HepG2 (cell line): ENCODE data around the gene SBNO2. TPM values are rescaled to one million over a fixed set of nuclear protein-coding genes. Genes with fewer than 3 reads are reported as not detected.
A peak's percentile ranks its signal among the peaks of the same experiment; 100 is the strongest.

Source experiments
- ATRX ChIP-seq: sonication (generic); formaldehyde crosslinking; IDR thresholded peaks from 2 replicates; pipeline ENCODE4 v1.4.0; 2020; ENCODE audit warnings: missing genetic modification reagents, borderline replicate concordance
- FLYWCH1 ChIP-seq: sonication (generic); formaldehyde crosslinking; IDR thresholded peaks from 2 replicates; pipeline ENCODE4 v1.8.1; 2023; ENCODE audit warnings: mild to moderate bottlenecking, missing genetic modification reagents
- GATAD2A ChIP-seq: IDR thresholded peaks from 2 replicates; pipeline ENCODE4 v1.6.1; 2016
- HMG20A ChIP-seq: IDR thresholded peaks from 2 replicates; pipeline ENCODE4 v1.6.1; 2016; ENCODE audit warnings: borderline replicate concordance
- HNRNPLL ChIP-seq: fragments of 200-400 bp; formaldehyde crosslinking; IDR thresholded peaks from 2 replicates; pipeline ENCODE4 v1.6.1; 2017; ENCODE audit warnings: mild to moderate bottlenecking, low read depth, low read length; ENCODE audit not compliant: poor library complexity, severe bottlenecking
- MLLT10 ChIP-seq: sonication (generic); formaldehyde crosslinking; IDR thresholded peaks from 2 replicates; pipeline ENCODE4 v1.4.0; 2020; ENCODE audit warnings: missing genetic modification reagents
- NFE2 ChIP-seq: sonication (generic); formaldehyde crosslinking; IDR thresholded peaks from 2 replicates; pipeline ENCODE4 v1.4.0; 2020; ENCODE audit warnings: missing genetic modification reagents
- NRL ChIP-seq: sonication (generic); formaldehyde crosslinking; IDR thresholded peaks from 2 replicates; pipeline ENCODE4 v1.5.0; 2020; ENCODE audit warnings: missing genetic modification reagents, mild to moderate bottlenecking, moderate library complexity, borderline replicate concordance
- PRMT3 ChIP-seq: sonication (generic); formaldehyde crosslinking; IDR thresholded peaks from 2 replicates; pipeline ENCODE4 v1.8.1; 2022; ENCODE audit warnings: low read depth, mild to moderate bottlenecking, moderate library complexity, missing genetic modification reagents, borderline replicate concordance
- RAD21 ChIP-seq: fragments of 450-650 bp; formaldehyde crosslinking; IDR thresholded peaks from 2 replicates; pipeline ENCODE4 v1.5.0; 2020; ENCODE audit warnings: mild to moderate bottlenecking
- RARG ChIP-seq: sonication (generic); formaldehyde crosslinking; IDR thresholded peaks from 2 replicates; pipeline ENCODE4 v1.4.0; 2020; ENCODE audit warnings: low read depth, mild to moderate bottlenecking, missing genetic modification reagents
- RBFOX2 ChIP-seq: fragments of 200-400 bp; formaldehyde crosslinking; IDR thresholded peaks from 2 replicates; pipeline ENCODE4 v1.6.1; 2017; ENCODE audit warnings: low read depth, mild to moderate bottlenecking, low read length
- RELA ChIP-seq: sonication (generic); formaldehyde crosslinking; IDR thresholded peaks from 2 replicates; pipeline ENCODE4 v1.4.0; 2020; ENCODE audit warnings: missing genetic modification reagents
- SMAD9 ChIP-seq: sonication (generic); formaldehyde crosslinking; IDR thresholded peaks from 2 replicates; pipeline ENCODE4 v1.5.1; 2020; ENCODE audit warnings: mild to moderate bottlenecking, missing genetic modification reagents
- TBX2 ChIP-seq: sonication (generic); formaldehyde crosslinking; IDR thresholded peaks from 2 replicates; pipeline ENCODE4 v1.5.0; 2020; ENCODE audit warnings: missing genetic modification reagents, mild to moderate bottlenecking, borderline replicate concordance
- ZFP36 ChIP-seq: fragments of 150-350 bp; IDR thresholded peaks from 2 replicates; pipeline ENCODE4 v1.6.1; 2018; ENCODE audit warnings: borderline replicate concordance, low read length, low read depth; ENCODE audit not compliant: partially characterized antibody
- ZFY ChIP-seq: sonication (generic); formaldehyde crosslinking; IDR thresholded peaks from 2 replicates; pipeline ENCODE4 v1.4.0; 2020; ENCODE audit warnings: missing genetic modification reagents
- ZNF232 ChIP-seq: sonication (generic); formaldehyde crosslinking; IDR thresholded peaks from 2 replicates; pipeline ENCODE4 v1.4.0; 2020; ENCODE audit warnings: missing genetic modification reagents, borderline replicate concordance
- ZNF34 ChIP-seq: sonication (generic); formaldehyde crosslinking; IDR thresholded peaks from 2 replicates; pipeline ENCODE4 v1.4.0; 2020; ENCODE audit warnings: mild to moderate bottlenecking, missing genetic modification reagents, borderline replicate concordance
- ZNF672 ChIP-seq: sonication (generic); formaldehyde crosslinking; IDR thresholded peaks from 2 replicates; pipeline ENCODE4 v1.8.1; 2022; ENCODE audit warnings: missing genetic modification reagents
- ZNF703 ChIP-seq: sonication (generic); formaldehyde crosslinking; IDR thresholded peaks from 2 replicates; pipeline ENCODE4 v1.5.1; 2020; ENCODE audit warnings: missing genetic modification reagents, mild to moderate bottlenecking, moderate library complexity, borderline replicate concordance
- ZNF747 ChIP-seq: sonication (generic); formaldehyde crosslinking; IDR thresholded peaks from 2 replicates; pipeline ENCODE4 v1.8.1; 2023; ENCODE audit warnings: missing genetic modification reagents, mild to moderate bottlenecking, borderline replicate concordance
- ZNF850 ChIP-seq: sonication (generic); formaldehyde crosslinking; conservative IDR thresholded peaks from 2 replicates; pipeline ENCODE4 v1.9.0; 2021; ENCODE audit warnings: mild to moderate bottlenecking, missing genetic modification reagents
- ZNF879 ChIP-seq: sonication (generic); formaldehyde crosslinking; IDR thresholded peaks from 2 replicates; pipeline ENCODE4 v1.8.1; 2023; ENCODE audit warnings: missing genetic modification reagents
- ZSCAN9 ChIP-seq: IDR thresholded peaks from 2 replicates; pipeline ENCODE4 v1.6.1; 2016; ENCODE audit warnings: borderline replicate concordance
- polyA plus RNA-seq, 8 experiments: library from polyadenylated mRNA; depleted of rRNA in 3 of 8; stranded (reverse) in 7 of 8; unstranded in 1 of 8; fragments of >200 nt; fragmentation: Illumina TruSeq in 4 of 8; extraction: Trizol in 4 of 8; gene quantifications; 2 replicates each; pipeline versions ENCODE4 v1.2.1 to v1.2.3, GENCODE V29; 2011 to 2016; ENCODE audit warnings: low read depth in 4 of 8, missing spikeins in 1 of 8, mixed read lengths in 1 of 8; ENCODE audit not compliant: insufficient read depth in 1 of 8
- total RNA-seq, 5 experiments: library from RNA; depleted of rRNA; stranded (reverse); fragments of >200 nt; fragmentation: Illumina TruSeq; extraction: Trizol; gene quantifications; 2 replicates each; pipeline ENCODE4 v1.2.3, GENCODE V29; 2016; ENCODE audit warnings: low read depth in 1 of 5
- TF ChIP-seq, protein P1 (sequence below): sonication (generic); formaldehyde crosslinking; IDR thresholded peaks from 2 replicates; pipeline ENCODE4 v1.8.0; 2022; ENCODE audit warnings: mild to moderate bottlenecking, missing genetic modification reagents
- TF ChIP-seq, protein P2 (sequence below): sonication (generic); formaldehyde crosslinking; IDR thresholded peaks from 2 replicates; pipeline ENCODE4 v1.5.0; 2020; ENCODE audit warnings: missing genetic modification reagents
- TF ChIP-seq, protein P3 (sequence below): sonication (generic); formaldehyde crosslinking; IDR thresholded peaks from 2 replicates; pipeline ENCODE4 v1.4.0; 2020; ENCODE audit warnings: missing genetic modification reagents

The SBNO2 gene
- total and polyA plus RNA-seq, 2 of the 13 experiments (the other 11 are each of a cell fraction or from before 2014, with no cell fraction given): 8.6 to 10.4 TPM

DNA sequence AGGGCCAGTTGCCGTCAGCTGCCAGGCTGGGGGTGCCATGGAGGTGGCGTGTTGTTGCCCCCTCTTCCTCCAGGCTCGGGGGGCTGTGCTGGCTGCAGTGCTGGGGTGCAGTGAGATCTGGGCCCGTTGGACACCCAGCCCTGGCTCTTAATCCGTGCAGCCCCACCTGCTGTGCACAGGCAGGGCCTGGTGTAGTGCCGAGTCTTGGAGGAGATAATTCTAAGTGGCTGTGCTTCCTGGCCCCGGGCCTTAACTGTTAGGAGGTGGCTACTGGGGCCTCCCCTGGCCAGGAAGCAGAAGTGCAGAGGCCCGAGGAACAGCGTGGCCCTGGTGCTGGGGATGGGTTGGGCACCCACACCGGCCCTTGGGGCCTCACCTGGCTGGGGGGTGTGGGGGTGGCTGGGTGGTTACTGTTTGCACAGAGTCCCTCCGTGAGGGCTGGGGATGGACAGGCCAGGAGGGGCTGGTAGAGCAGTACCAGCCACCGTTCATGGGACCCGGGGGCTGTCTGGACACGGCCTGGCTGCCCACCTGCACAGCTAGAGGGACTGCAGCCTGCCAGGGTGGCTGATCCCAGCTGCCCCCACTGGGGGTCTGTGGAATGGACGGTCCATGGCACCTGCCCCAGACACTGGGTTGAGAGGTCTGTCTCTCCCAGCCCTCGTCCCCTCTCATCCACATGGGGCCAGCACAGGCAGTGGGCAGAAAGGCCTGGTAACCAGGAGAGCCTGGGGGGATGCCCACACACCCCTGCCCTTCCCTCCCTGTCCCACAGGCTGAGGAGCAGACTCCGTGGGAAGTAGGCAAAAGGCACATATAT lies 67.0 kb downstream of the SBNO2 start (continued):
- TF ChIP-seq, protein P1, sequence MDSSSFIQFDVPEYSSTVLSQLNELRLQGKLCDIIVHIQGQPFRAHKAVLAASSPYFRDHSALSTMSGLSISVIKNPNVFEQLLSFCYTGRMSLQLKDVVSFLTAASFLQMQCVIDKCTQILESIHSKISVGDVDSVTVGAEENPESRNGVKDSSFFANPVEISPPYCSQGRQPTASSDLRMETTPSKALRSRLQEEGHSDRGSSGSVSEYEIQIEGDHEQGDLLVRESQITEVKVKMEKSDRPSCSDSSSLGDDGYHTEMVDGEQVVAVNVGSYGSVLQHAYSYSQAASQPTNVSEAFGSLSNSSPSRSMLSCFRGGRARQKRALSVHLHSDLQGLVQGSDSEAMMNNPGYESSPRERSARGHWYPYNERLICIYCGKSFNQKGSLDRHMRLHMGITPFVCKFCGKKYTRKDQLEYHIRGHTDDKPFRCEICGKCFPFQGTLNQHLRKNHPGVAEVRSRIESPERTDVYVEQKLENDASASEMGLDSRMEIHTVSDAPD (CRISPR knock-in tag): no peak
- TF ChIP-seq TBX2 (CRISPR knock-in tag) (no peak), ZNF232 (no peak), ZNF747 (no peak), NFE2 (no peak), FLYWCH1 (CRISPR knock-in tag) (no peak), ZNF703 (CRISPR knock-in tag) (no peak), ZFP36 (no peak), RBFOX2 (peak; percentile 70), ZNF879 (CRISPR knock-in tag) (no peak), ZSCAN9 (CRISPR knock-in tag) (no peak), RELA (CRISPR knock-in tag) (no peak), NRL (no peak), ZNF34 (CRISPR knock-in tag) (no peak), GATAD2A (CRISPR knock-in tag) (no peak), RAD21 (CRISPR knock-in tag) (no peak; the same call in 1 of the 2 replicates), ZNF850 (CRISPR knock-in tag) (no peak), HMG20A (CRISPR knock-in tag) (no peak), RARG (CRISPR knock-in tag) (no peak), ZFY (CRISPR knock-in tag) (peak; percentile 21; the same call in 1 of the 2 replicates), MLLT10 (CRISPR knock-in tag) (no peak), PRMT3 (CRISPR knock-in tag) (no peak), ZNF672 (CRISPR knock-in tag) (no peak), HNRNPLL (peak; percentile 12), SMAD9 (CRISPR knock-in tag) (no peak), ATRX (no peak)
- TF ChIP-seq, protein P2, sequence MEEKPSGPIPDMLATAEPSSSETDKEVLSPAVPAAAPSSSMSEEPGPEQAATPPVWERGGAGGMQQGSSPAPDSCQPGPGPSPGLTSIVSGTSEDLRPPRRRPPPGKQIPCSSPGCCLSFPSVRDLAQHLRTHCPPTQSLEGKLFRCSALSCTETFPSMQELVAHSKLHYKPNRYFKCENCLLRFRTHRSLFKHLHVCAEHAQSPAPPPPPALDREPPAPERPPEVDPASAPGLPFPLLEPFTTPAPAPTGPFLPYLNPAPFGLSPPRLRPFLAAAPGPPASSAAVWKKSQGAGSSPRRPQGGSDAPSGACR: no peak
- TF ChIP-seq, protein P3, sequence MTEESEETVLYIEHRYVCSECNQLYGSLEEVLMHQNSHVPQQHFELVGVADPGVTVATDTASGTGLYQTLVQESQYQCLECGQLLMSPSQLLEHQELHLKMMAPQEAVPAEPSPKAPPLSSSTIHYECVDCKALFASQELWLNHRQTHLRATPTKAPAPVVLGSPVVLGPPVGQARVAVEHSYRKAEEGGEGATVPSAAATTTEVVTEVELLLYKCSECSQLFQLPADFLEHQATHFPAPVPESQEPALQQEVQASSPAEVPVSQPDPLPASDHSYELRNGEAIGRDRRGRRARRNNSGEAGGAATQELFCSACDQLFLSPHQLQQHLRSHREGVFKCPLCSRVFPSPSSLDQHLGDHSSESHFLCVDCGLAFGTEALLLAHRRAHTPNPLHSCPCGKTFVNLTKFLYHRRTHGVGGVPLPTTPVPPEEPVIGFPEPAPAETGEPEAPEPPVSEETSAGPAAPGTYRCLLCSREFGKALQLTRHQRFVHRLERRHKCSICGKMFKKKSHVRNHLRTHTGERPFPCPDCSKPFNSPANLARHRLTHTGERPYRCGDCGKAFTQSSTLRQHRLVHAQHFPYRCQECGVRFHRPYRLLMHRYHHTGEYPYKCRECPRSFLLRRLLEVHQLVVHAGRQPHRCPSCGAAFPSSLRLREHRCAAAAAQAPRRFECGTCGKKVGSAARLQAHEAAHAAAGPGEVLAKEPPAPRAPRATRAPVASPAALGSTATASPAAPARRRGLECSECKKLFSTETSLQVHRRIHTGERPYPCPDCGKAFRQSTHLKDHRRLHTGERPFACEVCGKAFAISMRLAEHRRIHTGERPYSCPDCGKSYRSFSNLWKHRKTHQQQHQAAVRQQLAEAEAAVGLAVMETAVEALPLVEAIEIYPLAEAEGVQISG (CRISPR knock-in tag): 0 out of 2 replicates have a peak, but pooled peaks have one; percentile 15
